B cell (primary cell): Measurements from ENCODE around the gene SNRPB.

ENCODE experiments used
- EZH2 ChIP-seq: IDR thresholded peaks from 2 replicates; pipeline ENCODE4 v1.6.1; 2012; ENCODE audit warnings: borderline replicate concordance, low read depth, mild to moderate bottlenecking, moderate library complexity, low read length; ENCODE audit not compliant: insufficient read depth, poor library complexity, severe bottlenecking
- TF ChIP-seq, protein P1 (sequence below): fragments of 200-600 bp; IDR thresholded peaks from one replicate; pipeline ENCODE4 v1.8.0; 2022; ENCODE audit warnings: antibody characterized with exemption, mild to moderate bottlenecking

- TF ChIP-seq EZH2, result no peak
- TF ChIP-seq, protein P1, sequence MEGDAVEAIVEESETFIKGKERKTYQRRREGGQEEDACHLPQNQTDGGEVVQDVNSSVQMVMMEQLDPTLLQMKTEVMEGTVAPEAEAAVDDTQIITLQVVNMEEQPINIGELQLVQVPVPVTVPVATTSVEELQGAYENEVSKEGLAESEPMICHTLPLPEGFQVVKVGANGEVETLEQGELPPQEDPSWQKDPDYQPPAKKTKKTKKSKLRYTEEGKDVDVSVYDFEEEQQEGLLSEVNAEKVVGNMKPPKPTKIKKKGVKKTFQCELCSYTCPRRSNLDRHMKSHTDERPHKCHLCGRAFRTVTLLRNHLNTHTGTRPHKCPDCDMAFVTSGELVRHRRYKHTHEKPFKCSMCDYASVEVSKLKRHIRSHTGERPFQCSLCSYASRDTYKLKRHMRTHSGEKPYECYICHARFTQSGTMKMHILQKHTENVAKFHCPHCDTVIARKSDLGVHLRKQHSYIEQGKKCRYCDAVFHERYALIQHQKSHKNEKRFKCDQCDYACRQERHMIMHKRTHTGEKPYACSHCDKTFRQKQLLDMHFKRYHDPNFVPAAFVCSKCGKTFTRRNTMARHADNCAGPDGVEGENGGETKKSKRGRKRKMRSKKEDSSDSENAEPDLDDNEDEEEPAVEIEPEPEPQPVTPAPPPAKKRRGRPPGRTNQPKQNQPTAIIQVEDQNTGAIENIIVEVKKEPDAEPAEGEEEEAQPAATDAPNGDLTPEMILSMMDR, result no peak
These were observed 19.2 kb downstream of the SNRPB start for GRCh38 chr20:2451422-2451821.
